H9 (cell line): Measurements from ENCODE around the gene SLC2A8. TPM values are rescaled to one million over a fixed set of nuclear protein-coding genes. Genes with fewer than 3 reads are reported as not detected.

Experiments
- DNase-seq: peaks from one replicate; pipeline ENCODE4 v3.0.0-alpha.2; 2017
- H2AFZ ChIP-seq: one replicate; pipeline ENCODE4 v1.6.1; 2013; ENCODE audit warnings: mild to moderate bottlenecking, low read length, control low read depth, moderate library complexity
- H2AK5ac ChIP-seq: 2 replicates; pipeline ENCODE4 v1.6.1; 2013; ENCODE audit warnings: low read length, control low read depth, mixed read lengths; ENCODE audit not compliant: insufficient read length
- H2BK120ac ChIP-seq: one replicate; pipeline ENCODE4 v1.6.1; 2013; ENCODE audit warnings: low read depth, mild to moderate bottlenecking, low read length, control low read depth, inconsistent platforms; ENCODE audit not compliant: poor library complexity, severe bottlenecking
- H2BK12ac ChIP-seq: 2 replicates; pipeline ENCODE4 v1.6.1; 2013; ENCODE audit warnings: low read length, control low read depth, mixed read lengths, low read depth; ENCODE audit not compliant: insufficient read length
- H2BK15ac ChIP-seq: 2 replicates; pipeline ENCODE4 v1.6.1; 2013; ENCODE audit warnings: low read depth, low read length, control low read depth
- H2BK20ac ChIP-seq: one replicate; pipeline ENCODE4 v1.6.1; 2013; ENCODE audit warnings: low read depth, mild to moderate bottlenecking, low read length, control low read depth, inconsistent platforms; ENCODE audit not compliant: poor library complexity, severe bottlenecking
- H2BK5ac ChIP-seq: 2 replicates; pipeline ENCODE4 v1.6.1; 2013; ENCODE audit warnings: low read length, control low read depth, mixed read lengths; ENCODE audit not compliant: insufficient read length
- H3K14ac ChIP-seq: 2 replicates; pipeline ENCODE4 v1.6.1; 2013; ENCODE audit warnings: low read length, control low read depth; ENCODE audit not compliant: insufficient read depth
- H3K18ac ChIP-seq: 2 replicates; pipeline ENCODE4 v1.6.1; 2013; ENCODE audit warnings: low read depth, mild to moderate bottlenecking, mixed read lengths, low read length, control low read depth; ENCODE audit not compliant: insufficient read length
- H3K23ac ChIP-seq: 2 replicates; pipeline ENCODE4 v1.6.1; 2013; ENCODE audit warnings: low read length, control low read depth, mixed read lengths, low read depth; ENCODE audit not compliant: insufficient read length
- H3K23me2 ChIP-seq: 2 replicates; pipeline ENCODE4 v1.6.1; 2013; ENCODE audit warnings: low read depth, mild to moderate bottlenecking, mixed read lengths, low read length, control low read depth; ENCODE audit not compliant: insufficient read length, poor library complexity, severe bottlenecking
- H3K27ac ChIP-seq: 2 replicates; pipeline ENCODE4 v1.5.1; 2013; ENCODE audit warnings: low read length, control low read depth, mixed read lengths, low read depth; ENCODE audit not compliant: insufficient read length
- H3K27me3 ChIP-seq: 2 replicates; pipeline ENCODE4 v1.6.1; 2013; ENCODE audit warnings: low read length, control low read depth, inconsistent platforms; ENCODE audit not compliant: insufficient read depth
- H3K4ac ChIP-seq: 2 replicates; pipeline ENCODE4 v1.6.1; 2013; ENCODE audit warnings: low read depth, mild to moderate bottlenecking, control low read depth, inconsistent platforms, low read length, moderate library complexity
- H3K4me1 ChIP-seq: 2 replicates; pipeline ENCODE4 v1.6.1; 2013; ENCODE audit warnings: low read length, control low read depth, inconsistent platforms; ENCODE audit not compliant: insufficient read depth
- H3K4me2 ChIP-seq: 2 replicates; pipeline ENCODE4 v1.6.1; 2013; ENCODE audit warnings: low read length, control low read depth, mixed read lengths; ENCODE audit not compliant: insufficient read length, insufficient read depth
- H3K56ac ChIP-seq: 2 replicates; pipeline ENCODE4 v1.6.1; 2013; ENCODE audit warnings: low read depth, mild to moderate bottlenecking, mixed read lengths, low read length, control low read depth; ENCODE audit not compliant: insufficient read length
- H3K79me1 ChIP-seq: 2 replicates; pipeline ENCODE4 v1.6.1; 2013; ENCODE audit warnings: low read depth, mild to moderate bottlenecking, moderate library complexity, low read length, control low read depth, inconsistent platforms; ENCODE audit not compliant: insufficient read depth, poor library complexity, severe bottlenecking
- H3K79me2 ChIP-seq: 2 replicates; pipeline ENCODE4 v1.6.1; 2013; ENCODE audit warnings: low read length, control low read depth, inconsistent platforms; ENCODE audit not compliant: insufficient read depth
- H3K9ac ChIP-seq: 2 replicates; pipeline ENCODE4 v1.6.1; 2013; ENCODE audit warnings: low read length, control low read depth, mixed read lengths; ENCODE audit not compliant: insufficient read length; ENCODE audit errors: extremely low read depth
- H3K9me3 ChIP-seq: one replicate; pipeline ENCODE4 v1.6.1; 2013; ENCODE audit warnings: low read depth, low read length, inconsistent platforms; ENCODE audit not compliant: control insufficient read depth
- H3T11ph ChIP-seq: one replicate; pipeline ENCODE4 v1.6.1; 2013; ENCODE audit warnings: mild to moderate bottlenecking, low read length, control low read depth, inconsistent platforms
- H4K20me1 ChIP-seq: one replicate; pipeline ENCODE4 v1.6.1; 2013; ENCODE audit not compliant: control insufficient read depth, insufficient read length, insufficient read depth
- H4K5ac ChIP-seq: 2 replicates; pipeline ENCODE4 v1.6.1; 2013; ENCODE audit warnings: low read depth, mild to moderate bottlenecking, mixed read lengths, low read length, control low read depth; ENCODE audit not compliant: insufficient read length
- H4K8ac ChIP-seq: replicated peaks from 2 replicates; pipeline ENCODE4 v1.6.1; 2013; ENCODE audit warnings: low read length, control low read depth, mixed read lengths, low read depth; ENCODE audit not compliant: insufficient read length
- H4K91ac ChIP-seq: 2 replicates; pipeline ENCODE4 v1.6.1; 2013; ENCODE audit warnings: low read depth, mild to moderate bottlenecking, moderate library complexity, mixed read lengths, low read length, control low read depth; ENCODE audit not compliant: insufficient read length
- H3K27ac Mint-ChIP-seq, 3 experiments: 2 replicates in 2 of 3; 3 replicates in 1 of 3; pipeline ENCODE4 v1.8.0; 2020 to 2021; ENCODE audit warnings: mixed read lengths in 3 of 3, mild to moderate bottlenecking in 1 of 3, moderate library complexity in 1 of 3
- H3K27me3 Mint-ChIP-seq: 2 replicates; pipeline ENCODE4 v1.8.0; 2021; ENCODE audit warnings: low read depth, mild to moderate bottlenecking, moderate library complexity, mixed read lengths
- H3K36me3 Mint-ChIP-seq, 3 experiments: 2 replicates in 2 of 3; 3 replicates in 1 of 3; pipeline ENCODE4 v1.8.0; 2020 to 2021; ENCODE audit warnings: low read depth in 3 of 3, mixed read lengths in 3 of 3; ENCODE audit not compliant: insufficient read depth in 1 of 3
- H3K4me1 Mint-ChIP-seq, 2 experiments: 2 replicates each; pipeline ENCODE4 v1.8.0; 2020; ENCODE audit warnings: mixed read lengths in 2 of 2
- H3K4me3 Mint-ChIP-seq, 2 experiments: 2 replicates in 1 of 2; 3 replicates in 1 of 2; pipeline ENCODE4 v1.8.0; 2020 to 2021; ENCODE audit warnings: mild to moderate bottlenecking in 2 of 2, mixed read lengths in 2 of 2, moderate library complexity in 1 of 2
- H3K9me3 Mint-ChIP-seq, 2 experiments: 2 replicates in 1 of 2; 3 replicates in 1 of 2; pipeline ENCODE4 v1.8.0; 2020; ENCODE audit warnings: mild to moderate bottlenecking in 2 of 2, mixed read lengths in 2 of 2, moderate library complexity in 1 of 2
- WGBS: extraction: QIAGEN DNeasy Blood & Tissue Kit; methylation state at CpG from one replicate; pipeline ENCODE4 v1.1.7; 2013; ENCODE audit warnings: missing lambda C conversion rate, low lambda C conversion rate, mixed read lengths; ENCODE audit not compliant: insufficient read length; ENCODE audit errors: extremely low coverage; 5-methylcytosine and 5-hydroxymethylcytosine counted together
- total RNA-seq: library from RNA; stranded (reverse); gene quantifications from 2 replicates; pipeline ENCODE4 v1.2.1, GENCODE V29; 2021
- TF ChIP-seq, protein P1 (sequence below): fragments of 200-600 bp; sonication (generic); conservative IDR thresholded peaks from 3 replicates; pipeline ENCODE4 v1.8.0; 2021; ENCODE audit warnings: antibody characterized with exemption, mild to moderate bottlenecking

The SLC2A8 gene
- total RNA-seq, 1 experiment from 2014 or later = 38.3 TPM

DNA sequence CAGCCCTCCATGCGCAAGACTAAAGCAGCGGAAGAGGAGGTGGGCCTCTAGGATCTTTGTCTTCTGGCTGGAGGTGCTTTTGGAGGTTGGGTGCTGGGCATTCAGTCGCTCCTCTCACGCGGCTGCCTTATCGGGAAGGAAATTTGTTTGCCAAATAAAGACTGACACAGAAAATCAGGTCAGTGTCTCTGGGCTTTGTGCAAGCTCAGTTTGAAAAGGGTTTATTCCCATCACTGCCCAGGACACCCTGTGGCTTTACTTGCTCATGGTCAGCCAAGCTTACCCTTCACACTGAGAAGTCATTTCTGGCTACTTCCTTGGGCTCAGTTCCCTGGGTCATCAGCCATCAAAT, 10.5 kb downstream of the SLC2A8 start:
- Histone ChIP-seq H2BK20ac (no peak overlapping the region), H3K14ac (no peak overlapping the region), H3K27ac (no peak overlapping the region), H3T11ph (no peak overlapping the region), H3K9ac (no peak overlapping the region), H2BK5ac (no peak overlapping the region), H2BK120ac (no peak overlapping the region), H3K4ac (no peak overlapping the region), H2BK12ac (no peak overlapping the region), H4K8ac (no peak overlapping the region), H4K5ac (no peak overlapping the region), H4K91ac (no peak overlapping the region), H4K20me1 (no peaks in the 10 kb centered on the region), H3K79me2 (no peaks in the 10 kb centered on the region), H3K4me2 (no peak overlapping the region), H3K4me1 (no peaks in the 10 kb centered on the region), H3K79me1 (no peaks in the 10 kb centered on the region), H3K27me3 (no peaks in the 10 kb centered on the region), H2AK5ac (no peak overlapping the region), H3K18ac (no peak overlapping the region), H3K56ac (no peak overlapping the region), H3K23me2 (no peaks in the 10 kb centered on the region), H2AFZ (no peak overlapping the region), H3K9me3 (no peaks in the 10 kb centered on the region), H2BK15ac (no peak overlapping the region), H3K23ac (no peak overlapping the region)
- DNase-seq = no peak
- peaks cover 2 to 4% of the 10 kb centered on the region in 2 experiments; a peak in 3 of 4 replicates for H3K4me1 Mint-ChIP-seq
- TF ChIP-seq, protein P1, sequence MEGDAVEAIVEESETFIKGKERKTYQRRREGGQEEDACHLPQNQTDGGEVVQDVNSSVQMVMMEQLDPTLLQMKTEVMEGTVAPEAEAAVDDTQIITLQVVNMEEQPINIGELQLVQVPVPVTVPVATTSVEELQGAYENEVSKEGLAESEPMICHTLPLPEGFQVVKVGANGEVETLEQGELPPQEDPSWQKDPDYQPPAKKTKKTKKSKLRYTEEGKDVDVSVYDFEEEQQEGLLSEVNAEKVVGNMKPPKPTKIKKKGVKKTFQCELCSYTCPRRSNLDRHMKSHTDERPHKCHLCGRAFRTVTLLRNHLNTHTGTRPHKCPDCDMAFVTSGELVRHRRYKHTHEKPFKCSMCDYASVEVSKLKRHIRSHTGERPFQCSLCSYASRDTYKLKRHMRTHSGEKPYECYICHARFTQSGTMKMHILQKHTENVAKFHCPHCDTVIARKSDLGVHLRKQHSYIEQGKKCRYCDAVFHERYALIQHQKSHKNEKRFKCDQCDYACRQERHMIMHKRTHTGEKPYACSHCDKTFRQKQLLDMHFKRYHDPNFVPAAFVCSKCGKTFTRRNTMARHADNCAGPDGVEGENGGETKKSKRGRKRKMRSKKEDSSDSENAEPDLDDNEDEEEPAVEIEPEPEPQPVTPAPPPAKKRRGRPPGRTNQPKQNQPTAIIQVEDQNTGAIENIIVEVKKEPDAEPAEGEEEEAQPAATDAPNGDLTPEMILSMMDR = no peak
- peaks cover 10 to 11% (median 11%) of the 10 kb centered on the region in 3 experiments; a peak in 5 of 7 replicates for H3K36me3 Mint-ChIP-seq
- no CpG with 5 or more reads among the region's 6 CpGs for WGBS
- H3K27me3 Mint-ChIP-seq = no peaks in the 10 kb centered on the region; the same call in 1 of the 2 replicates
- no peaks in the 10 kb centered on the region for H3K9me3 Mint-ChIP-seq
- peak overlapping the region in 1 of 3 experiments; percentile 80; a peak in 2 of 7 replicates for H3K27ac Mint-ChIP-seq
- no peak overlapping the region for H3K4me3 Mint-ChIP-seq
